K562 (cell line): ENCODE data around the gene NDUFS3. TPM values are rescaled to one million over a fixed set of nuclear protein-coding genes. Genes with fewer than 3 reads are reported as not detected.

Source experiments
- ATF1 ChIP-seq, 2 experiments: fragments of 450-650 bp in 1 of 2; IDR thresholded peaks; 2 replicates each; pipeline ENCODE4 v1.6.1; 2016; ENCODE audit warnings: missing compliant biosample characterization in 1 of 2, missing genetic modification characterization in 1 of 2
- FOXP1 ChIP-seq: sonication (generic); formaldehyde crosslinking; IDR thresholded peaks from 2 replicates; pipeline ENCODE4 v1.8.0; 2022; ENCODE audit warnings: mild to moderate bottlenecking, missing genetic modification reagents
- GTF2F1 ChIP-seq: IDR thresholded peaks from 2 replicates; pipeline ENCODE4 v1.6.1; 2011; ENCODE audit warnings: low read depth, low read length, improper control_type of control experiment
- KHSRP ChIP-seq: fragments of 450-650 bp; IDR thresholded peaks from 2 replicates; pipeline ENCODE4 v1.6.1; 2017
- NR2C2 ChIP-seq, 2 experiments: fragments of 200-800 bp in 1 of 2; sonication (Bioruptor generic) in 1 of 2; sonication (generic) in 1 of 2; formaldehyde crosslinking in 1 of 2; IDR thresholded peaks; 2 replicates each; pipeline versions ENCODE4 v1.6.1 to v1.8.0; 2016 to 2022; ENCODE audit warnings: mild to moderate bottlenecking in 1 of 2, missing compliant biosample characterization in 1 of 2, missing genetic modification characterization in 1 of 2, missing genetic modification reagents in 1 of 2
- SPI1 ChIP-seq: IDR thresholded peaks from 2 replicates; pipeline ENCODE4 v1.6.1; 2011; ENCODE audit warnings: low read depth, low read length, control low read depth, borderline replicate concordance
- ZNF384 ChIP-seq: IDR thresholded peaks from 2 replicates; pipeline ENCODE4 v1.6.1; 2012; ENCODE audit warnings: low read depth, low read length, improper control_type of control experiment
- polyA plus RNA-seq, 8 experiments: library from polyadenylated mRNA; depleted of rRNA in 4 of 8; stranded (reverse) in 5 of 8; unstranded in 3 of 8; fragments of >200 nt; fragmentation: Nextera tagmentation in 2 of 8; fragmentation: Illumina TruSeq in 1 of 8; extraction: Ambion mirVana in 2 of 8; extraction: Trizol in 1 of 8; gene quantifications; 2 replicates each; pipeline versions ENCODE4 v1.2.1 to v1.2.3, GENCODE V29; 2011 to 2014; ENCODE audit warnings: inconsistent platforms in 1 of 8, missing spikeins in 1 of 8
- total RNA-seq, 7 experiments: library from RNA; depleted of rRNA in 6 of 7; stranded (reverse); fragments of >200 nt in 6 of 7; fragmentation: Illumina TruSeq in 2 of 7; extraction: Trizol in 2 of 7; gene quantifications; 2 replicates each; pipeline versions ENCODE4 v1.2.1 to v1.2.3, GENCODE V29; 2011 to 2021; ENCODE audit warnings: low replicate concordance in 1 of 7
- TF ChIP-seq, protein P1 (sequence below), 3 experiments: fragments of 200-800 bp in 1 of 3; fragments of 250-450 bp in 1 of 3; fragments of 450-650 bp in 1 of 3; sonication (Bioruptor Pico) in 1 of 3; sonication (Bioruptor generic) in 1 of 3; formaldehyde crosslinking in 1 of 3; IDR thresholded peaks; 2 replicates each; pipeline versions ENCODE4 v1.6.1 to v1.8.0; 2016 to 2022; ENCODE audit warnings: mild to moderate bottlenecking in 2 of 3, missing genetic modification characterization in 2 of 3, missing compliant biosample characterization in 1 of 3, moderate library complexity in 1 of 3
- TF ChIP-seq, protein P2 (sequence below), 2 experiments: fragments of 450-650 bp in 1 of 2; sonication (generic) in 1 of 2; formaldehyde crosslinking in 1 of 2; IDR thresholded peaks; 2 replicates each; pipeline versions ENCODE4 v1.7.1 to v1.9.0; 2016 to 2022; ENCODE audit warnings: inconsistent platforms in 1 of 2, mild to moderate bottlenecking in 1 of 2, missing genetic modification reagents in 1 of 2
- TF ChIP-seq, protein P3 (sequence below): fragments of 450-650 bp; IDR thresholded peaks from 2 replicates; pipeline ENCODE4 v1.6.1; 2016; ENCODE audit warnings: mild to moderate bottlenecking

Gene NDUFS3
- total and polyA plus RNA-seq, 9 of the 15 experiments (the other 6 are each of a cell fraction or from before 2014, with no cell fraction given): 38.7 to 341 (median 194) TPM

DNA sequence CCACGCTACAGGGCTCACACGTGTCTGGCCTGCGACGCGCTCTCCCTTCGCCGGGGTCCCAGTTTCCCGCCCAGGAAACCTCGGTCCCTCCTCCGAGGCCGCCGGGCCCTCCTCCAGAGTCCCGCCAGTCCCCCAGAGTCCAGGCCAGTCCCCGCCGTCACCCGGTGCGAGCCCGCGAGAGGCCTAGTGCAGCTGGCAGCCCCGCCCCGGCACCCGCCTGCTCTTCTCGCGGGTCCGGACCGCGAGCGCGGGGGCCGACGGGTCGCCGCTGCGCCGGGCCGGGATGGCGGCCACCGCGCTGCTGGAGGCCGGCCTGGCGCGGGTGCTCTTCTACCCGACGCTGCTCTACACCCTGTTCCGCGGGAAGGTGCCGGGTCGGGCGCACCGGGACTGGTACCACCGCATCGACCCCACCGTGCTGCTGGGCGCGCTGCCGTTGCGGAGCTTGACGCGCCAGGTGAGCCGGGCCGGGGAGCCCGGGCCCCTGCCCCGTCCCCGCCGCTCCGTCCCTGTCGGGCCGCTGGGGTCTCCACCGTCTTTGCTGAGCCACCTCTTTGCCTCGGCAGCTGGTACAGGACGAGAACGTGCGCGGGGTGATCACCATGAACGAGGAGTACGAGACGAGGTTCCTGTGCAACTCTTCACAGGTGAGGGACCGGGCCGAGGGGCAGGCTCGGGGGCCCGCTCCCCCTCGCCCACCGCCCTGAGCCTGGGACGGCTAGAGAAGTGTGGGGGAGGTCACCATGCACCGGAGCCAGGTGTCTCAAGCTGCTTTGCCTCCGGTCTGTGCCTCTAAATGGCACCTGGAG lies 13.3 kb upstream of the NDUFS3 start, which contains the start of gene PTPMT1 (continued):
- TF ChIP-seq, protein P1, sequence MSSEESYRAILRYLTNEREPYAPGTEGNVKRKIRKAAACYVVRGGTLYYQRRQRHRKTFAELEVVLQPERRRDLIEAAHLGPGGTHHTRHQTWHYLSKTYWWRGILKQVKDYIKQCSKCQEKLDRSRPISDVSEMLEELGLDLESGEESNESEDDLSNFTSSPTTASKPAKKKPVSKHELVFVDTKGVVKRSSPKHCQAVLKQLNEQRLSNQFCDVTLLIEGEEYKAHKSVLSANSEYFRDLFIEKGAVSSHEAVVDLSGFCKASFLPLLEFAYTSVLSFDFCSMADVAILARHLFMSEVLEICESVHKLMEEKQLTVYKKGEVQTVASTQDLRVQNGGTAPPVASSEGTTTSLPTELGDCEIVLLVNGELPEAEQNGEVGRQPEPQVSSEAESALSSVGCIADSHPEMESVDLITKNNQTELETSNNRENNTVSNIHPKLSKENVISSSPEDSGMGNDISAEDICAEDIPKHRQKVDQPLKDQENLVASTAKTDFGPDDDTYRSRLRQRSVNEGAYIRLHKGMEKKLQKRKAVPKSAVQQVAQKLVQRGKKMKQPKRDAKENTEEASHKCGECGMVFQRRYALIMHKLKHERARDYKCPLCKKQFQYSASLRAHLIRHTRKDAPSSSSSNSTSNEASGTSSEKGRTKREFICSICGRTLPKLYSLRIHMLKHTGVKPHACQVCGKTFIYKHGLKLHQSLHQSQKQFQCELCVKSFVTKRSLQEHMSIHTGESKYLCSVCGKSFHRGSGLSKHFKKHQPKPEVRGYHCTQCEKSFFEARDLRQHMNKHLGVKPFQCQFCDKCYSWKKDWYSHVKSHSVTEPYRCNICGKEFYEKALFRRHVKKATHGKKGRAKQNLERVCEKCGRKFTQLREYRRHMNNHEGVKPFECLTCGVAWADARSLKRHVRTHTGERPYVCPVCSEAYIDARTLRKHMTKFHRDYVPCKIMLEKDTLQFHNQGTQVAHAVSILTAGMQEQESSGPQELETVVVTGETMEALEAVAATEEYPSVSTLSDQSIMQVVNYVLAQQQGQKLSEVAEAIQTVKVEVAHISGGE (CRISPR knock-in tag; IDR thresholded peaks at IDR 0.05): no peak
- TF ChIP-seq FOXP1 (CRISPR knock-in tag): 0 out of 2 replicates have a peak, but pooled peaks have one; percentile 65
- no peak for TF ChIP-seq ZNF384
- no peak for TF ChIP-seq KHSRP
- no peak for TF ChIP-seq GTF2F1
- TF ChIP-seq ATF1 (CRISPR knock-in tag; IDR thresholded peaks at IDR 0.05): no peak
- peak; percentile 36 for TF ChIP-seq ATF1 (tag; IDR thresholded peaks at IDR 0.05)
- TF ChIP-seq, protein P2, sequence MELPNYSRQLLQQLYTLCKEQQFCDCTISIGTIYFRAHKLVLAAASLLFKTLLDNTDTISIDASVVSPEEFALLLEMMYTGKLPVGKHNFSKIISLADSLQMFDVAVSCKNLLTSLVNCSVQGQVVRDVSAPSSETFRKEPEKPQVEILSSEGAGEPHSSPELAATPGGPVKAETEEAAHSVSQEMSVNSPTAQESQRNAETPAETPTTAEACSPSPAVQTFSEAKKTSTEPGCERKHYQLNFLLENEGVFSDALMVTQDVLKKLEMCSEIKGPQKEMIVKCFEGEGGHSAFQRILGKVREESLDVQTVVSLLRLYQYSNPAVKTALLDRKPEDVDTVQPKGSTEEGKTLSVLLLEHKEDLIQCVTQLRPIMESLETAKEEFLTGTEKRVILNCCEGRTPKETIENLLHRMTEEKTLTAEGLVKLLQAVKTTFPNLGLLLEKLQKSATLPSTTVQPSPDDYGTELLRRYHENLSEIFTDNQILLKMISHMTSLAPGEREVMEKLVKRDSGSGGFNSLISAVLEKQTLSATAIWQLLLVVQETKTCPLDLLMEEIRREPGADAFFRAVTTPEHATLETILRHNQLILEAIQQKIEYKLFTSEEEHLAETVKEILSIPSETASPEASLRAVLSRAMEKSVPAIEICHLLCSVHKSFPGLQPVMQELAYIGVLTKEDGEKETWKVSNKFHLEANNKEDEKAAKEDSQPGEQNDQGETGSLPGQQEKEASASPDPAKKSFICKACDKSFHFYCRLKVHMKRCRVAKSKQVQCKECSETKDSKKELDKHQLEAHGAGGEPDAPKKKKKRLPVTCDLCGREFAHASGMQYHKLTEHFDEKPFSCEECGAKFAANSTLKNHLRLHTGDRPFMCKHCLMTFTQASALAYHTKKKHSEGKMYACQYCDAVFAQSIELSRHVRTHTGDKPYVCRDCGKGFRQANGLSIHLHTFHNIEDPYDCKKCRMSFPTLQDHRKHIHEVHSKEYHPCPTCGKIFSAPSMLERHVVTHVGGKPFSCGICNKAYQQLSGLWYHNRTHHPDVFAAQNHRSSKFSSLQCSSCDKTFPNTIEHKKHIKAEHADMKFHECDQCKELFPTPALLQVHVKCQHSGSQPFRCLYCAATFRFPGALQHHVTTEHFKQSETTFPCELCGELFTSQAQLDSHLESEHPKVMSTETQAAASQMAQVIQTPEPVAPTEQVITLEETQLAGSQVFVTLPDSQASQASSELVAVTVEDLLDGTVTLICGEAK (IDR thresholded peaks at IDR 0.05): no peak; the same call in 1 of the 2 replicates
- TF ChIP-seq, protein P2 (CRISPR knock-in tag; IDR thresholded peaks at IDR 0.05): no peak
- no peak; the same call in 1 of the 2 replicates for TF ChIP-seq NR2C2 (CRISPR knock-in tag; IDR thresholded peaks at IDR 0.05)
- peak; percentile 72 for TF ChIP-seq NR2C2 (tag; IDR thresholded peaks at IDR 0.05)
- TF ChIP-seq, protein P3, sequence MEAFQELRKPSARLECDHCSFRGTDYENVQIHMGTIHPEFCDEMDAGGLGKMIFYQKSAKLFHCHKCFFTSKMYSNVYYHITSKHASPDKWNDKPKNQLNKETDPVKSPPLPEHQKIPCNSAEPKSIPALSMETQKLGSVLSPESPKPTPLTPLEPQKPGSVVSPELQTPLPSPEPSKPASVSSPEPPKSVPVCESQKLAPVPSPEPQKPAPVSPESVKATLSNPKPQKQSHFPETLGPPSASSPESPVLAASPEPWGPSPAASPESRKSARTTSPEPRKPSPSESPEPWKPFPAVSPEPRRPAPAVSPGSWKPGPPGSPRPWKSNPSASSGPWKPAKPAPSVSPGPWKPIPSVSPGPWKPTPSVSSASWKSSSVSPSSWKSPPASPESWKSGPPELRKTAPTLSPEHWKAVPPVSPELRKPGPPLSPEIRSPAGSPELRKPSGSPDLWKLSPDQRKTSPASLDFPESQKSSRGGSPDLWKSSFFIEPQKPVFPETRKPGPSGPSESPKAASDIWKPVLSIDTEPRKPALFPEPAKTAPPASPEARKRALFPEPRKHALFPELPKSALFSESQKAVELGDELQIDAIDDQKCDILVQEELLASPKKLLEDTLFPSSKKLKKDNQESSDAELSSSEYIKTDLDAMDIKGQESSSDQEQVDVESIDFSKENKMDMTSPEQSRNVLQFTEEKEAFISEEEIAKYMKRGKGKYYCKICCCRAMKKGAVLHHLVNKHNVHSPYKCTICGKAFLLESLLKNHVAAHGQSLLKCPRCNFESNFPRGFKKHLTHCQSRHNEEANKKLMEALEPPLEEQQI: no peak
- TF ChIP-seq SPI1: no peak
